ENCODE results near the gene FRMD4B. TPM values are rescaled to one million over a fixed set of nuclear protein-coding genes. Genes with fewer than 3 reads are reported as not detected.
A peak's percentile ranks its signal among the peaks of the same experiment; 100 is the strongest.
"Not testable (repeated sequence)": the region's sequence is repeated elsewhere in the genome, so short reads cannot be mapped to it uniquely, and the experiment has no call there.

The FRMD4B gene
- total RNA-seq, 1 experiment from 2014 or later, result 4.2 TPM

DNA sequence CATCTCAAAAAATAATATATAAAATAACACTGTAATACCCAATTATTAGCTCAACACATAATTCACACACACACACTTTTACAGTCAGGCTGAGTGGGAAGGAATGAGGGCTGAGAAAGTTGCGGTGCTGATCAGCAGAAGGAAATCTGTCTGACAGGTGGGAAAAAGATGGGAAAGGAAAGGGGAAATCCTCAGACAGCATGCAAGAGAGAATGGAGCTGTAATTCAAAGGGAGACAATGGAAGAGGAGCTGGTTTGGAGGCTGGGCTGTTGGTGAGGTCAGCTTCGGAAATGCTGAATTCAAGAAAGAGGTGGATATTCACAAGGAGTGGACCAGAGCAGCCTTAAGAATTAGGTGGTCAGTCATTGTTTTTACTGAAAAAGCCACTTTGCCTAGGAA lies 141.8 kb downstream of the FRMD4B start:
- no peak for DNase-seq (ENCODE audit: low spot score)

DNA sequence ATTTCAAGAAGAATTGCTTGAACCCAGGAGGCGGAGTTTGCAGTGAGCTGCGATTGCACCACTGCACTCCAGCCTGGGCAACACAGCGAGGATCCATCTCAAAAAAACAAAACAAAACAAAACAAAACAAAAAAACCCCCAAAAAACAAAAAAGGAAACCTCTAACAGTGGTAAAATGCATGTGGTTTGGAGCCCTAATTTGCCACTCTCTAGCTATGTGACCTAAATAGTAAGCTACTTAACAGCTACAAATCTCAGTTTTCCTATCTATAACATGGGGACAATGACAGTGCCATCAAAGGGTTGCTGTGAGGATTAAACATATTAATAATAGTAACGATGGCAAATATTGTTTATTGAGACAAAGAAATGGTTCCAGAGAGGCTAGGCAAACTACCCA lies 144.1 kb downstream of the FRMD4B start:
- no peak for DNase-seq (ENCODE audit: low spot score)

DNA sequence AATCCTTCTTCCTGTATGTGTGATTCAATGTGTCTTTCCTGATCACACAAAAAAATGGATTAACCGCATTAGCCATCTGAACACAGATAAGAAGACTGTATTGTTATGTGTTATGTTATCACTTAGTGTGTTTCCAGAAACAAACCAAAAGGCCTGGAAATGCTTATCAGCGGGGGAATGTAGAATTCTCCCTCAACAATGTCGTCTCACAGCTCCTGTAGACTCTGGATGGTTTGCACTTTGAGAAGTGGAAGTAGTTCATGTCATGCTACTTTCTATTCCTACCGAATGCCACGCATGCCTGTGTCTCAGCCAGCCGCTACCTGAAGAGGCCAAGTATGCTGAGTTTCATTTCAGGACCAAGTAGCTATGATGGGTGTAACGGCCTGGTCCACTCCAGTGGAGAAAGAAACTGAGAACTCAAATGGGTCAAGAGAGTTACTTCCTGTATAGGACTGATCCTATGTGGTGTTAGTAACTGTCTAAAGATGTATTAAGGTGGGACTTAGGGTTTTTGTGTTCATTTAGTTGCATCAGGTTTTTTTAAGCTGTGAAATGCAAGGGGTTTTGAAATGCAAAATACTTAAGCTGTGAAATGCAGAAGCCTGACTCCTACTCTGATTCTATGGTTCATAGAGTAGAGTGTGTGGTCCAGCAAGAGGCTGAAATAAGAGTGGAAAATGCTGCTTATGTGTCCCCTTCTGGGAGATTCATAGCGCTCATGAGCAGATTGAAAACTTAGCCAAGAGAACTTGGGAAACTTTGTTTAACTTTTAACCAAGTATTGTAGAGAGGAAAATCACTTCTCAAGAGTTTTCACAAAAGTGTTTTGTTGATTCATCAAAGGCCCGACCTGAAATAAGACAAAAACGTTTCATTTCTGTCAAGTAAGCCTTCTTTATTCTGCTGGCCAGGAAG lies 145.0 kb downstream of the FRMD4B start:
- DNase-seq (ENCODE audit: low spot score), result no peak

DNA sequence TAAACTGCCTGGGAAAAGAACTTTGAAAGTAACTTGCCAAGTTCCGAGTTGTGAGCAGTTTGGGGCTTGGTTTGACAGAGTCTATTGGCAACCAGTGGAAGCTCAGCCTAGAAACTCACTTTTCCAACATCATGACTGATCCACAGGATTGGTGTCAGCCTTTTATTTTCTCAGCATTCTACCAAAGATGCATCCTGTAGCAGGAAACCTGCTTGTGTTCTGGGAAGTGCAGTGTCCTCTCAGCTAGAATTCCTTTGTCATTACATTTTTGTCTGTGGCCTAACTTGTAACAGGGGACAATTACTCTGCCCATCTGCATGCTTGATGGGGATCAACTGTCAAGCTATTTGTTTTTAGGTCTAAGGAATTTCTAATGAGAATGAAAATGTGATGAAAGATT lies 146.8 kb downstream of the FRMD4B start:
- no peak for DNase-seq (ENCODE audit: low spot score)

DNA sequence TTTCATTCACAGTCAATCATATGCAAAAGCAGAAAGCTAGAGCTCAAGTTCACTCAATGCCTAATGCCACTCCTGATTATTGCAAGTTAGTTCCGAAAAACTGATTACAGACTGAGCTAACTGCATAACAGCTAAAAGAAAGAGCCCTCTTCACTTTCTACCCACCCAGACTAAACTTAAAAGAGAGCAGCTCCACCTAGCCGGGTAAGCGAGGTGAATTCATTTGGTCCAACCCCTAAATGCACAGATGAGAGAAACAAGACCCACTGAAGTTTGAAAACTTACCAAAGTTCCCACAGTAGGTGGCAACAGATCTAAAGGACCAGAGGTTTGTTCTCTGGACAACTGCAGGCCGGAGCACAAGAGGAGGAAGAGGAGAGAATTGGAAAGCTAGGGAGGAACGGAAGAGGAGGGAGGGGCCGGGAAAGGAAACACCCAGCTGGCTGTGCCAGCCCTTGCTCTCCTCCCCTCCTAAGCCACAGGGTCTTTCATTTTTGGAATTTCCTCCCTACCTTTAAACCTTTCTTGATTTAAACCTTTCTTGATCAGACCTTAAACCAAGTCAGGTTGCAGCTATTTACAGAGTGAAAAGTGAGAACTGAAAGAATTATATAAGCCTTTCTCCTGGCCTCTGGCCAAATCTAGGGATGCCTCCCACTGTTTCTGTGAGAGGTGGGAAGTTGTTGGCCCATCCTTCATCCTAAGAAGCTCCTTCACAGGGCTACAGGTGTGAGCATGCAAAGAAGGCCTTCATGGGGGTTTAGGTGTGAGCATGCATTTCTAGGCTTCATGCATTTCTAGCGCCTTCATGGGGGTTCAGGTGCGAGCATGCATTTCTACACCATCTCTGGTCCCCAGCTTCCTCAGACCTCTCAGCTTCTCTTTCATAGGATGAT lies 148.8 kb downstream of the FRMD4B start:
- DNase-seq (ENCODE audit: low spot score), result no peak

DNA sequence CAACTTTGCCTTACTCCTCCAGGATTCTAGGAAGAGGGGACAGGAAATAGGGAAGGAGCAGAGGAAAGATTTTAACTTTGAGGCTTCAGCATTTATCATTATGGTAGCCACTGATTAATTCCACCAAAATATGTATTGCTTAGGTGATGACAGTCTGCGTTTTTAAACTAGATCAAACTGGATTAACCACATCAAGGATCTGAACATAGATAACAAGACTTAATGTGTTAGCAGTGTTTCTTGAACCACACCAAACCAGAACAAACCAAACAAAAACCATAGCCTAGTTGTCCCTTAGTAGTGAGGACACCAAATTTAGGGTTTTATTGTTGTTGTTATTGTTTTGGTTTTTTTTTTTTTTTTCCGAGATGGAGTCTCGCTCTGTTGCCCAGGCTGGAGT lies 150.0 kb downstream of the FRMD4B start:
- DNase-seq (ENCODE audit: low spot score), result no peak

DNA sequence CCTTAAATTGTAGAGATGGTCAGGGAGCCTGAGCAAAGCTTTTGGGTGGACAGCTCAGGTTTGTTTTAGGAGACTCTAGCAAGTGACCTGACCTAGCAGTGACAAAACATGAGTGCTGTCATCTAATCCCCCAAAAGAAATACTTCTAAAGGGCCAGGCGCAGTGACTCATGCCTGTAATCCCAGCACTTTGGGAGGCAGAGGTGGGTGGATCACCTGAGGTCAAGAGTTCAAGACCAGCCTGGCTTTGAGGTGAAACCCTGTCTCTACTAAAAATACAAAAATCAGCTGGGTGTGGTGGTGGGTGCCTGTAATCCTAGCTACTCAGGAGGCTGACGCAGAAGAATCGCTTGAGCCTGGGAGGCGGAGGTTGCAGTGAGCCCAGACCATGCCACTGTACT lies 150.7 kb downstream of the FRMD4B start:
- DNase-seq (ENCODE audit: low spot score), result not testable (repeated sequence)

DNA sequence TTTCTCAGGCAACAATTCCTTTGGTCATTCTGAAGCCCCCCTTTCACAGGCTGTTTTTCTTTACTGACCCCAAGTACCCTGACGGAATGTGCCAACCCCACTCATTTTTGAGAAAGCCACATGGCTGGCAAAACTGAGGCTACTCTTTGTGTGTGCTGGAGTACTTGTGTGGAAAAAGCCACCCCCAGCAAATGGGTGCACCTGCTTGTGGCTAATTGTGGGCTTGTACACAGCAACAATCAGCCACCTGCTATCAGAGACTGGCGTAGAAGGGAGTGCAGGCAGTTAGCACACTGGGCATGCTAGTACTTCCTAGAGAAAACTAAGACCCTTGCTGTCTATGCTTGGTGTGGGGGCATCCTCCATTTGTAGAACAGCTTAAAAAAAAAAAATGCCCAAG lies 153.4 kb downstream of the FRMD4B start:
- DNase-seq (ENCODE audit: low spot score), result no peak

DNA sequence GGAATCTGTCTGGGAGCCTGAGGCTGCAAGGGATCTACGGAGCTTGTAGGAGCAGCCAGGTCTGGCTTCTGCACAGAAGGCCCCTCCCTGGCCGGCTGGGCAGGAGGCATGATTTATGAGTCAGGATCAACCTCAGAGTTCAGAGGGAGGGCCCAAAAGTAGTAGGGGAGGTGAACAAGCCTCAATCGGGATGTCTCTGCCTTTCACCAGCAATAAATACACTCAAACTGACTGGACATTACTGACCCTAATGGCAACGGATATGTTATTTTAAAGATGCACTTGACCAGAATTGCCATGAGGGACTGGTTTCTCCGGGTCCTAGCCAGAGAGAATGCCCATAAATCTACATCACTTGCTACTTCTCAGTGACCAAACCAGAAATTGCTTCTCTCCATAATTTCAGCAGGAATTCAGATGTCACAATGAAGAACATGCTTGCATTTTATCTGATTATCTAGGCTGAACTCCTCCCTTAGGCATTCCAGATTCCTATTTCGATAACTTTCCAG lies 153.9 kb downstream of the FRMD4B start:
- no peak for DNase-seq (ENCODE audit: low spot score)

DNA sequence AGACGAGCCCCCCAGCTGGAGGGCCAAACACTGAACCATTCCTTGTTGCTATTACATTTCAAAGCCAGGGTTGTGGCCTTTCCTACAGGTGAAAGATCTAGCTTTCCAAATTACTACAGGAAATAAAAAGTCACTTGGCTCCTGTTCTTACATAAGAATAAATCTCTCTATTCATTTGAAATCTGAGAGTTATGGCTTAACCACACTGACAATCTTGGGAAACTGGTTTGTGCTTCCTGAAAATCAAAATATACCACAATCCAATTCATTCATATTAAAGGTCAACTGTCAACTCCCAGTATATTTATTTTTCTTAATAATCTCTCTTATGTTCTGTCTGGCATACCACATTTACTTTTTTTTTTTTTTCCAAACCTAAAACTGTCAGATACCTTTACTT lies 159.8 kb downstream of the FRMD4B start:
- no peak for DNase-seq (ENCODE audit: low spot score)

DNA sequence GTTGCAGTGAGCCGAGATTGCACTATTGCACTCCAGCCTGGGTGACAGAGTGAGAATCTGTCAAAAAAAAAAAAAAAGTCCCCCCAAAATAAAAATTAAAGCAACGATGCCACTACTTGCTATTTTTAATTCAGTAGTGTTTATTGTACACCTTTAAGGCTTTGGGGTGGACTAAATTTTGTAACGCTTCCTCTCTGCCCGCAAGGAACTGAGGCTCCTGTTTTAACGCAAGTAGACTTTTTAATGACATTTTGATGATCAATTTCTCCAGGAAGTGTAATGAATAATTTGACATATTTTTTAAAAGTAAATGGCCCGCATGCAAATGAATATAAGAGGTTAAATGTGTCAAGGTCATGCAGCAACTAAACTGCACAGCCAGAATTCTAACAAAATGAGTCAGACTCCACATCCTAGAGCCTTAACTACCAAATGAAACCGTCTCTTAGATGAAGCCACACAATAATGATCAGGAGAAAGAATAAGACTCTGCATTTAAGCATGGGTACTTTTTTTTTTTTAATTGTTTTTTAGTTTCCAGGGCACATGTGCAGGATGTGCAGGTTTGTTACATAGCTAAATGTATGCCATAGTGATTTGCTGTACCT lies 166.7 kb downstream of the FRMD4B start:
- DNase-seq (ENCODE audit: low spot score), result no peak

DNA sequence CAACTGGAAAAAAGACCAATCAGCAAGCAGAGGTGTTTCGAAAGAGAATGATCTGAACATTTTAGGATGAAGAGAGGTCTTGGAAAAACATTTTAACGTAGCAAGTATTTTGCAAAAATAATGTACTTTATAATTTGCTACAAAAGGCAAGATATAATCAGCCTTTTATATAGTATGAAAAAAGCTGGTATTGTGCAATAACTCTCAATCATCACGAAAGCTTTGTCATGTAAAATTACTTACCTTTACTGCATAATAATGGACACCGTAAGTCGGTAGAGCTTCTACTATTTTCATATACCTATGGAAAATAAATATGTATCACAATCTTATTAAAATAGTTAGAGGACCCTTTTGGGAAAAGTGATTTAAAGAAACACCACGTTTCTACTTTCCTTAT lies 167.8 kb downstream of the FRMD4B start:
- DNase-seq (ENCODE audit: low spot score), result no peak

DNA sequence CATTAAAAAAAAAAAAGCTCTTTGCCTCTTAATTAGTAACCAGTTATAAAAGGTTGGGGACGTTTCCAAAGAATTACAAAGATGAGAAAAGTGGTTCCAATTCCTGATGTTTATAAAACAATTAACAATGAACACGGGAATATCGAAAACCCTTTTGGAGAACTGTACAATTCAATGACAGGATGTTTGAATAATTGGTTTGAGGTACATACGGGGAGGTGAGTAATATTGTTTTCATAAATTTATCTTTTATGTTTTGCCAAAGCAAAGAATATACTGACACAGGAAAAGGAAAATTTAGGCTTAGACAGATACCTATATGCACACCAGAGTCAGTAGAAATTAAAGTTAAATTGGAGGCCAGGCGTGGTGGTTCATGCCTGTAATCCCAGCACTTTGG lies 168.9 kb downstream of the FRMD4B start:
- DNase-seq (ENCODE audit: low spot score), result no peak

DNA sequence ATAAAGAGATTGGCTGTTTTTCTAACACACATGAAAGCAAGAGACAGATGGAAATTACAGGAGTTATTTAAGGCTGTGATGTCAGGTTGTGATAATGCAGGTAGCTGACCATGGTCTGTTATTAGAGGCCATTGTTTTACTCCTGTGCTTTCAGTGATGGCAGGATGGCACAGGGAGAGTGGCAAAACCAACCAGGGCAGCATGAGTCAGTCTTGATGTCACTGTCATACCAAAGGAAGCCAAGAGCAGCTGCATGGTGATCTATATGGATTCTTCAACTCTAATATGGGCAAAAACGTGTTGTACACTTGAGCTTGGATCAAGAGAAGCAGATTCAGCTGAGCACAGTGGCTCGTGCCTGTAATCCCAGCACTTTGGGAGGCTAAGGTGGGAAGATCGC lies 171.6 kb downstream of the FRMD4B start:
- no peak for DNase-seq (ENCODE audit: low spot score)

DNA sequence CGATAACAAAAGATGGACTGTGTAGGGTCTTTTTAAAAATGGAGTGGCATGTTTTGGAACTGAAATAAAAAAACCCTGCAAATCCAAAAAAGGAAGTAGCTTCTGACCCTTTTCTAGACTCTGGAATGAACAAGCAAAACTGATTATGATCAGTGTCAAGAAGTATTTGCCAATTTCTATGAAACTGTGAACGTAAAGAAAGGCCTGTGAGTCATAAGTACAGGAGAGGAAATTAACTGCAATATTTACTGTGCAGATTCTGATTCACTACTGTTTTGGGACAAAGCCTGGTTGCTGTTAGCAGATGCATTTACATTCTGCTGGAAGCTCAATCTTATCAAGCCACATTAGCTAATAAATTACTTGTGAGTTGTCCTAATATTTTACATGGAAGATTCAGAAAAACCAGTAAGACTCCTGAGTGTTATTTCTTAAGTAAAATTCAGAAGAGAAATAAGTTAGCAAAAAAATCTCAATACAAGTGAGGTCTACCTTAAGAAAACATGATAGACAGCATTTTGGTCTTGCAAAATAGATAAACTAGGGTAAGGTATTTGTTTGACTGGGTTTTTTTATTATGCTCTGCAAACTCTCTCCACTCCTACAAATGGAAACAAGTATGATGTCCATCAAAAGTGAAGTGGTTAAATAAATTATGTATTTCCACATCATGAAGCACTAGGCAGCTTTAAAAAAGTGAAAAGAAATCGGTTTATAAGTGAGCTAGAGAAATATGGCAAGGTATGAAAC lies 173.3 kb downstream of the FRMD4B start:
- peak; percentile 43 for DNase-seq (ENCODE audit: low spot score)

DNA sequence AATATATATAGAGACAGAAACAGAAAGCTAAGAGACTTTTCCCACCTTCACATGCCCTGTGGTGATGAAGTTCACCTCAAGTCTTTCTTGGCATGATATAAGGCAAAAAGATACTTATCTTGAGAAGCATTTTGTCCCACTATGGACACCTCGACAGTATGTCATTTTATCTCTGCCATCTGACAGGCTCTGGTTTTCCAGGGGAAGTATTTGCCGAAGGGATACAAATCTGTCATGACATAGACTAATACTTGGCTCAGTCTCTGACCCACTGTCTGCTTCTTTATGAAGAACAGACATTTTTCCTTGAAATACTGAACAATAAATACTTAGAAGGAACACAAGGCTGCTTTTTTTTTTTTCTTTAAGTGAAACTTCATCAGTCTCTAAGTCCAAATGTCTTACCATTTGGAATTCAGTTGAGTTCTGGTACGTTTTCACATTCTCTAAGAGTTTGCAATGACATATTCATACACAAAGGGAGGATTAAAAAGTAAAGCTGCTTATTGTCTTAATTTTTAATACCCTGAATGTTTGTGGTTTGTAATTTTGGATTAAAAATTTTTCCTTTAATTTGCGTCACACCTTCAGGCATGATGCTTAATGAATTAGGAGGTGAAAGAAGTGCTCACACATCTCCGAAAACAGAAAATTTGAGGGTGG lies 175.7 kb downstream of the FRMD4B start:
- no peak for DNase-seq (ENCODE audit: low spot score)

DNA sequence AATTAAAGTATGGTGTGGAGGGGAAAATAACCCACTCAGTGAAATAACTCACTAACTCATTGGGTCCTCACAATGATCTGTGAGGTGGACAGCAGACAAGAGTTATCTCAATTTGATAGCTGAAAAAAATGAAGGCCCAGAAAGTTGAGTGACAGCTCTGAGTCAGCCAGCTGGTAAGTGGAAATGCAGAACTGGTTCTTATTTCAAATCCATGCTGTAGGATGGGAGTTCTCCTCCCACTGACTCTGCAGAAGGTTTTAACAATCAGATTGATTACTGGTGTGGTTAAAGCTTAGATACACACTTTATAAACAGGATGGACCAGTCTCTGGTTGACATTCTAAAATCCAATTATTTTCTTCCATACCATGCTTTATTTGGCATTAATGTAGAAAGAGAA lies 176.5 kb downstream of the FRMD4B start:
- DNase-seq (ENCODE audit: low spot score), result no peak

DNA sequence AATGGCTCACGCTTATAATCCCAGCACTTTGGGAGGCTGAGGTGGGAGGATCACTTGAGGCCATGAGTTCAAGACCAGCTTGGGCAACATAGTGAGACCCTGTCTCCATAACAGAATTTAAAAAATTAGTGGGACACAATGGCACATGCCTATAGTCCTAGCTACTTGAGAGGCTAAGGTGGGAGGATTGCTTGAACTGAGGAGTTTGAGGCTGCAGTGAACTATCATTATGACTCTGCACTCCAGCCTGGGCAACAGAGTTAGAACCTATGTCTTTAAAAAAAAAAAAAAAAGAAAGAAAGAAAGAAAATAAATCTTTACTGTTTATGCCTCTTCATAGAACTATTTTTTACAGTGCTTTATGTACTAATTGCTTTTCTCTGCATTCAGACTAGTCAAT lies 178.9 kb downstream of the FRMD4B start:
- DNase-seq (ENCODE audit: low spot score), result no peak

DNA sequence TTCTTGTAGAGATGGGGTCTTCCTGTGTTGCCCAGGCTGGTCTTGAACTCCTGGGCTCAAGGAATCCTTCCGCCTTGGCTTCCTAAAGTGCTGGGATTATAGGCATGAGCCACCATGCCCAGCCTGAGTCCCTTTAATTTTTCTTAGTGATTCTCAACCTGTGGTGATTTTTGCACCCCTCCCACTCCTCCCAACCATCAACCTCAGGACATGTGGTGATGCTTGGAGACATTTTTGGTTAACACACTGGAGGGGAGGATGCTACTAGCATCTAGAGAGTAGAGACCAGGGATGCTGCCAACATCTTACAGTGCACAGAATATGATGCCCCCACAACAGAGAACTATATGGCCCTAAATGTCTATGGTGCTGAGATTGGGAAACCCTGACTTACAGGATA lies 180.5 kb downstream of the FRMD4B start:
- no peak for DNase-seq (ENCODE audit: low spot score)

DNA sequence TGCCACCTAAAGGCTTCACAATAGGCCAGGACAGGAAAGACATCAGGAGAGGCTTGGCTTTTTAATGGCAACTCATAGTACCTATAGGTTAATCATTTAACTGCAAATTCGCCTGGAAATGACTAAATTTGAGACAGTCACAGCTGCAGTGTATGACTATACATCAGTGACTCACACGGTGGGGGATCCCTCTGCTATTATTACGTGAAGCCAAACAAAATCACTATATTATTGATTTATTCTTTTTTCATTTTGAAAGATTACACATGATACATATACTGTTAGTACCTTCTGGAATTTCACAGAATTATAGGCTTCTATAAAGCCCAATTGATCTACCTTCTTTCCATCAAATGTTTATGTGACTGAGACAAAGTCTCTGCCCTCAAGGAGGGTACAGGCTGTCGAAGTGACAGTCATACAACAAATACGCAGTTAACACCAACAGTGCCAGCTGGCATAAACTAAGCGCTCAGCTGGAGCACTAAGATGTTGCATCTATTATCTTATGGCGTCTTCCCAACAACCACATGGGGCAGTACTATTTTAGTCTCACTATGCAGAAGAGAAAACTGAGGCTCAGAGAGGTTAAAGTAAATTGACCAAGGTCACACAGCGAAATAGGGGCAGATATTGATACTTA lies 181.5 kb downstream of the FRMD4B start:
- DNase-seq (ENCODE audit: low spot score), result no peak

All from H4 (cell line).